CD1c-positive myeloid dendritic cell (primary cell): ENCODE data around the gene SHANK1.
"Not testable (repeated sequence)": the region's sequence is repeated elsewhere in the genome, so short reads cannot be mapped to it uniquely, and the experiment has no call there.

Source experiments
- DNase-seq: peaks from one replicate; pipeline ENCODE4 v3.0.0-alpha.2; 2016; ENCODE audit errors: extremely low spot score

Gene SHANK1

GRCh38 chr19:50633973-50634372 is 85.6 kb downstream of the SHANK1 start:
- no peak for DNase-seq

- DNase-seq, result no peak
Measured at GRCh38 chr19:50633359-50633758, 86.2 kb downstream of the SHANK1 start.

- no peak for DNase-seq
Measured at GRCh38 chr19:50632151-50632835, 87.3 kb downstream of the SHANK1 start.

- no peak for DNase-seq
Measured at GRCh38 chr19:50629801-50630200, 89.8 kb downstream of the SHANK1 start.

GRCh38 chr19:50629194-50629593 is 90.4 kb downstream of the SHANK1 start:
- no peak for DNase-seq

GRCh38 chr19:50628551-50628950 is 91.1 kb downstream of the SHANK1 start:
- no peak for DNase-seq

GRCh38 chr19:50628146-50628545 is 91.5 kb downstream of the SHANK1 start:
- no peak for DNase-seq

GRCh38 chr19:50626795-50627194 is 92.8 kb downstream of the SHANK1 start:
- no peak for DNase-seq

- DNase-seq, result no peak
Measured at GRCh38 chr19:50626011-50626410, 93.6 kb downstream of the SHANK1 start.

- DNase-seq, result no peak
Measured at GRCh38 chr19:50624949-50625600, 94.5 kb downstream of the SHANK1 start.

- DNase-seq, result not testable (repeated sequence)
Measured at GRCh38 chr19:50620394-50620906, 99.2 kb downstream of the SHANK1 start.

- not testable (repeated sequence) for DNase-seq
Measured at GRCh38 chr19:50619184-50619583, 100.4 kb downstream of the SHANK1 start.

GRCh38 chr19:50618379-50618778 is 101.2 kb downstream of the SHANK1 start:
- DNase-seq, result not testable (repeated sequence)

- not testable (repeated sequence) for DNase-seq
Measured at GRCh38 chr19:50612504-50613404, 106.8 kb downstream of the SHANK1 start.
